Trophoblast cell (in vitro differentiated cells and primary cell): ENCODE data around the gene MYO18B.

ENCODE experiments used
- DNase-seq, 2 donors: peaks; one replicate each; pipeline ENCODE4 v3.0.0-alpha.2; 2016
- H2AFZ ChIP-seq: 2 replicates; pipeline ENCODE4 v1.6.1; 2013; ENCODE audit warnings: low read length, moderate library complexity, mild to moderate bottlenecking; ENCODE audit not compliant: insufficient read depth, poor library complexity
- H2AK5ac ChIP-seq: 2 replicates; pipeline ENCODE4 v1.6.1; 2013; ENCODE audit warnings: mild to moderate bottlenecking, low read length
- H2BK120ac ChIP-seq: 2 replicates; pipeline ENCODE4 v1.6.1; 2013; ENCODE audit warnings: low read length, mild to moderate bottlenecking, moderate library complexity; ENCODE audit not compliant: insufficient read depth, poor library complexity
- H2BK12ac ChIP-seq: 2 replicates; pipeline ENCODE4 v1.6.1; 2013; ENCODE audit warnings: mild to moderate bottlenecking, low read length, moderate library complexity
- H2BK5ac ChIP-seq: 2 replicates; pipeline ENCODE4 v1.6.1; 2013; ENCODE audit warnings: low read length, low read depth, moderate library complexity, mild to moderate bottlenecking; ENCODE audit not compliant: poor library complexity
- H3K14ac ChIP-seq: 2 replicates; pipeline ENCODE4 v1.6.1; 2013; ENCODE audit warnings: mild to moderate bottlenecking, low read length
- H3K18ac ChIP-seq: 2 replicates; pipeline ENCODE4 v1.6.1; 2013; ENCODE audit warnings: mild to moderate bottlenecking, low read length
- H3K23ac ChIP-seq: 2 replicates; pipeline ENCODE4 v1.6.1; 2013; ENCODE audit warnings: low read length
- H3K27ac ChIP-seq: 2 replicates; pipeline ENCODE4 v1.5.1; 2013; ENCODE audit warnings: low read depth, mild to moderate bottlenecking, inconsistent platforms, low read length, moderate library complexity
- H3K27me3 ChIP-seq: 2 replicates; pipeline ENCODE4 v1.6.1; 2013; ENCODE audit warnings: inconsistent platforms, mild to moderate bottlenecking, low read length, moderate library complexity; ENCODE audit not compliant: insufficient read depth
- H3K36me3 ChIP-seq, 2 experiments: 1 replicate in 1 of 2; 2 replicates in 1 of 2; pipeline ENCODE4 v1.6.1; 2013; ENCODE audit warnings: low read length in 2 of 2, mild to moderate bottlenecking in 2 of 2, moderate library complexity in 1 of 2; ENCODE audit not compliant: insufficient read depth in 2 of 2, control insufficient read depth in 1 of 2
- H3K4ac ChIP-seq: 2 replicates; pipeline ENCODE4 v1.6.1; 2013; ENCODE audit warnings: low read depth, mild to moderate bottlenecking, low read length, moderate library complexity
- H3K4me1 ChIP-seq, 2 experiments: 1 replicate in 1 of 2; 2 replicates in 1 of 2; pipeline ENCODE4 v1.6.1; 2013; ENCODE audit warnings: low read length in 2 of 2, mild to moderate bottlenecking in 2 of 2, moderate library complexity in 1 of 2; ENCODE audit not compliant: insufficient read depth in 2 of 2, control insufficient read depth in 1 of 2
- H3K4me2 ChIP-seq: 2 replicates; pipeline ENCODE4 v1.6.1; 2013; ENCODE audit warnings: inconsistent platforms, mild to moderate bottlenecking, low read length, moderate library complexity
- H3K4me3 ChIP-seq: 2 replicates; pipeline ENCODE4 v1.5.1; 2013; ENCODE audit warnings: mild to moderate bottlenecking, low read depth, low read length, inconsistent platforms
- H3K79me1 ChIP-seq: one replicate; pipeline ENCODE4 v1.6.1; 2013; ENCODE audit warnings: low read length
- H3K79me2 ChIP-seq: 2 replicates; pipeline ENCODE4 v1.6.1; 2013; ENCODE audit warnings: low read length, mild to moderate bottlenecking; ENCODE audit not compliant: control insufficient read depth, insufficient read depth, poor library complexity
- H3K9ac ChIP-seq: 2 replicates; pipeline ENCODE4 v1.6.1; 2013; ENCODE audit warnings: mild to moderate bottlenecking, low read length
- H3K9me3 ChIP-seq: 2 replicates; pipeline ENCODE4 v1.6.1; 2013; ENCODE audit warnings: low read depth, mild to moderate bottlenecking, control low read depth, inconsistent platforms, low read length; ENCODE audit not compliant: insufficient read depth
- H4K12ac ChIP-seq: 2 replicates; pipeline ENCODE4 v1.6.1; 2013; ENCODE audit warnings: low read depth, mild to moderate bottlenecking, low read length, moderate library complexity
- H4K8ac ChIP-seq: 2 replicates; pipeline ENCODE4 v1.6.1; 2013; ENCODE audit warnings: low read depth, mild to moderate bottlenecking, low read length, moderate library complexity
- H4K91ac ChIP-seq: one replicate; pipeline ENCODE4 v1.6.1; 2013; ENCODE audit warnings: low read depth, mild to moderate bottlenecking, low read length, moderate library complexity
- WGBS: extraction: QIAGEN DNeasy Blood & Tissue Kit; methylation state at CpG from one replicate; pipeline ENCODE4 v1.1.7; 2013; ENCODE audit warnings: missing lambda C conversion rate; ENCODE audit not compliant: insufficient read length, insufficient coverage; ENCODE audit errors: extremely low coverage; 5-methylcytosine and 5-hydroxymethylcytosine counted together

MYO18B gene

DNA sequence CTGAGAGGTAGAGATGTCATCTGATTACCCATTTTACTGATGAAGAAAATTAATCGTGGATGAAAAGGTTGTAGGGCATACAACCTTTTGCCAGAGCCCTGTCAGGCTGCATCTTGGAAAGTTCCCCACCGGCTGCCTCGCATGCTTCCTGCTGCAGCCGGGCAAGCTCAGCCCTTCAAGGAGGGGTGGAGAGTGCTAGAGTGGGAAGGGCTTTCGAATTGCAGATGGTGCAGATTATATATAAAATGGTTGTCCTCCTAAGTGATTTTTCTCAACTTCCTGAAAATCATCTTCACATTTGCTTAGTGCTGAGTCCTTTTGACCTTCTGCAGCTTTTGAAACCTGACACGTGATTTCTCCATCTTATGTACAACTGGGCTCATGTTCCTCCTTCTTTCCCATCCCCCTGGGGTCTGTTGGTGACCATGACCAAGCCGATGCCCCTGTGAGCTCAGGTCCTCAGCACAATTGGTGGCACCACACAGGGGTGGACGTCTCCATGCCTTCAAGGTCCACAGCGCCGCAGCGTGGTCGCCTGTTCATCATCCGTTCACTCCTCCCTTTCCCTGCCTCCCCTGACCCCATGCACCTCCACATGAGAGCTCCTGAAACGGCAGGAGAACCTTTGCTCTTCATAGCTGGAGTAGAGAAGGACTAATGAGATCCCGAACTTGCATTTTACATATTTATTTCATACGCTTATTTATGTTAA lies 47.6 kb upstream of the MYO18B start:
- H3K23ac ChIP-seq = no peak overlapping the region
- WGBS = no CpG with 5 or more reads among the region's 16 CpGs

DNA sequence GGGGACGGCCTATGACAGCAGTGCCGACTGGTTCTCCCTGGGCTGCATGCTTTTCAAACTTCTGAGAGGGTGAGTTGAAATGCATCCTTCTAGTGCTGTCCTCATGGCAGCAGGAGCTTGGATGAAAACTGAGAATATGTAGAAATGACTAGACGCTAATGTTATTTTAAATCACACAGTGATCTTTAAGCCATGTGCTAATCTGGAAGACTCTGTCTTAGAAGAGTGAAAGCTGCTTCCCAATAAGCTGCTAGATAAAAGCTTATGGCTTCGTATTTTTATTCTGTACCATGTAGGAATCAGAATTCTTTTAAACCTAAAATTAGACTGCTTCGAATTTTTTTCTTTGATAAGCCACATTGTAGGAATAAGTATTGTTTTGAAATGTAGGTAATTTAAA lies 46.8 kb upstream of the MYO18B start:
- Histone ChIP-seq H2BK120ac (no peak overlapping the region), H3K23ac (no peak overlapping the region), H4K12ac (no peak overlapping the region), H3K18ac (no peak overlapping the region), H2BK5ac (no peak overlapping the region), H3K9ac (no peak overlapping the region), H2BK12ac (no peak overlapping the region), H3K14ac (no peak overlapping the region), H3K9me3 (no peaks in the 10 kb centered on the region), H3K4me1 (peaks cover 0 to 10% of the 10 kb centered on the region in 2 experiments), H3K4me2 (no peak overlapping the region), H4K91ac (no peak overlapping the region), H3K79me2 (no peaks in the 10 kb centered on the region), H3K27me3 (no peaks in the 10 kb centered on the region), H3K4ac (no peak overlapping the region), H4K8ac (no peak overlapping the region), H3K4me3 (no peak overlapping the region), H2AFZ (no peak overlapping the region), H3K79me1 (no peaks in the 10 kb centered on the region), H3K36me3 (peaks cover 0 to 5% of the 10 kb centered on the region in 2 experiments), H3K27ac (no peak overlapping the region), H2AK5ac (no peak overlapping the region)
- no CpG with 5 or more reads among the region's 5 CpGs for WGBS
- no peak for DNase-seq

More for the DNA sequence above, 47.6 kb upstream of the MYO18B start:
- no peaks in the 10 kb centered on the region for H3K79me1 ChIP-seq
- no peak overlapping the region for H3K14ac ChIP-seq
- H3K18ac ChIP-seq = no peak overlapping the region
- H4K8ac ChIP-seq = no peak overlapping the region
- peak overlapping the region; percentile 17 for H4K91ac ChIP-seq
- no peaks in the 10 kb centered on the region for H3K9me3 ChIP-seq
- no peak overlapping the region for H3K4me3 ChIP-seq
- no peak overlapping the region for H4K12ac ChIP-seq
- no peak overlapping the region for H3K27ac ChIP-seq
- H3K36me3 ChIP-seq = peaks cover 0 to 5% of the 10 kb centered on the region in 2 experiments
- peak overlapping the region; percentile 5 for H2BK120ac ChIP-seq
- H3K27me3 ChIP-seq = no peaks in the 10 kb centered on the region
- no peak overlapping the region for H3K9ac ChIP-seq
- DNase-seq = no peak
- no peak overlapping the region for H3K4me2 ChIP-seq
- H3K4ac ChIP-seq = no peak overlapping the region
- no peak overlapping the region for H2AFZ ChIP-seq
- H3K79me2 ChIP-seq = no peaks in the 10 kb centered on the region
- H2AK5ac ChIP-seq = no peak overlapping the region
- no peak overlapping the region for H2BK12ac ChIP-seq
- peaks cover 0 to 10% of the 10 kb centered on the region in 2 experiments for H3K4me1 ChIP-seq
- H2BK5ac ChIP-seq = no peak overlapping the region

DNA sequence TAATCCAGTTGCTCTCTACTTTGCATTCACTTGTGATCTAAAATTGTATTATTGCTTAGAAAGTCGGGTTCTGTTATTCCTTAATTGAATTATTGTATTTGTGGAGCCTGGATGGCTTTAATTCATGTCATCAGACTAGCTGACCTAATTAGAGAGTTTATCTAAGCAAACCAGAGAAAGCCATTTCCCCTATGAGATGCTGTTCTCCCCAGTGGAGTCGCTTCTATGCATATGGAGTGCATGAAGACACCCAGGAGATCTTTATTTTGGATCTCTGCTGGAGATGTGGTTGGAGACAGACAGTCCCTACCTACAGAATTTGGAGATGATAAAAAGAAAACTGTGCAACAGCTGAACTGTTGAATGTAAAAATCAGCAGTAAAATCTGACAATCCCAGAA lies 45.2 kb upstream of the MYO18B start:
- no peak overlapping the region for H4K91ac ChIP-seq
- no peak overlapping the region for H2BK12ac ChIP-seq
- no peak overlapping the region for H3K23ac ChIP-seq
- H3K79me2 ChIP-seq = no peaks in the 10 kb centered on the region
- H3K79me1 ChIP-seq = no peaks in the 10 kb centered on the region
- peaks cover 0 to 10% of the 10 kb centered on the region in 2 experiments for H3K4me1 ChIP-seq
- no peaks in the 10 kb centered on the region for H3K9me3 ChIP-seq
- no peak overlapping the region for H3K18ac ChIP-seq
- no peaks in the 10 kb centered on the region for H3K27me3 ChIP-seq
- no peak for DNase-seq
- no peak overlapping the region for H3K27ac ChIP-seq
- peaks cover 0 to 5% of the 10 kb centered on the region in 2 experiments for H3K36me3 ChIP-seq
- H3K14ac ChIP-seq = no peak overlapping the region
- WGBS = no CpG with 5 or more reads among the region's 2 CpGs
- H3K9ac ChIP-seq = no peak overlapping the region
- H2BK5ac ChIP-seq = no peak overlapping the region
- H3K4ac ChIP-seq = no peak overlapping the region
- H2AFZ ChIP-seq = no peak overlapping the region
- no peak overlapping the region for H2AK5ac ChIP-seq
- no peak overlapping the region for H3K4me3 ChIP-seq
- H4K12ac ChIP-seq = no peak overlapping the region
- no peak overlapping the region for H2BK120ac ChIP-seq
- H4K8ac ChIP-seq = no peak overlapping the region
- H3K4me2 ChIP-seq = no peak overlapping the region

DNA sequence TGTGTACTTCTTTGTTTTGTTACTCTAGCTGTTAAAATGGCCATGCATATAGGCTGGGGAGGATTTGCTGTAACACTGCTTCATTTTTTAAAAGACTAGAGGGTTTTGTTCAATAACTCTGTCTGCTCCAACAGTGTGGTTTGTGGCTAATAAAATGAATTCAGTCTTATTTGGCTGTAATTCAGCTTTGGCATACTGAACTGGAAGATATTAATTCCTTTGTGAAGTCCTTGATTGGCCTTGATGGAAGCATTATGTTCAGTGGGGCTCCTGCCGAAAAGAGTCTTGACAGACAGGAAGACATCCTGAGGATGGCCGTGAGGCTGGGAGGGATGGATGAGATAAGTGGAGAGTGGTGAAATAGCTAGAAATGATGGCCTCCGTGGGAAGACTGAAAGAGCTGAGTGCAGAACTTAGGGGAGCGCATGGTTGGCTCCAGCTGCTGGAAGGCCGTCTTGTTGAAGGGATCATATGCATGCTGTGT lies 44.8 kb upstream of the MYO18B start:
- Histone ChIP-seq H4K8ac (no peak overlapping the region), H3K9ac (no peak overlapping the region), H4K91ac (no peak overlapping the region), H2AK5ac (no peak overlapping the region), H3K4me2 (no peak overlapping the region), H3K23ac (no peak overlapping the region), H4K12ac (no peak overlapping the region), H3K18ac (no peak overlapping the region), H2BK120ac (no peak overlapping the region), H3K4me3 (no peak overlapping the region), H3K14ac (no peak overlapping the region), H3K4me1 (peaks cover 0 to 10% of the 10 kb centered on the region in 2 experiments), H3K79me2 (no peaks in the 10 kb centered on the region), H3K9me3 (no peaks in the 10 kb centered on the region), H3K79me1 (no peaks in the 10 kb centered on the region), H2BK5ac (no peak overlapping the region), H3K27me3 (no peaks in the 10 kb centered on the region), H3K4ac (no peak overlapping the region), H3K36me3 (peaks cover 0 to 5% of the 10 kb centered on the region in 2 experiments), H2AFZ (no peak overlapping the region), H2BK12ac (no peak overlapping the region), H3K27ac (no peak overlapping the region)
- no peak for DNase-seq
- WGBS = no CpG with 5 or more reads among the region's 5 CpGs
